Measurements from ENCODE around the gene GRM7.

GRM7 gene

GRCh38 chr3:7292362-7292761 is 431.4 kb downstream of the GRM7 start:
- no peak for DNase-seq (ENCODE audit: low read depth in 2 of 3, low spot score in 1 of 3)

DNA sequence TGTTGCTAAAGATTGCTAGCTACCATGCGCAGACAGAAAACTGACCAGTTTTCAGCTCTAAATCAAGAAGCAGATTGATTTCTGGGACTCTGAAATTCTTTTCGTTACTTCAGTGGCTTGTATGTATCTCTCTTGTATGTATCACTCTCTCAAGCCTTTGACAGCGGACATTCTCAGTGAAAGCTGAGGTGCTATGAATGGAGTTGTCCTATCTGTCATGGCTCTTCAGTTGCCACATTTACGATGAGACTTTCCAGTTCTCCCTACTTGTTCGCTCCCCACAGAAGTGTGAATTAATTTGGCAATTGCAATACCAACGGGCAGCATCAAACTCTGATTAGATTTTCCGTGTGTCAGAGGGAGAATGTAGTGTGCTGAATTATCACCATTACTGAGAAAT is 432.4 kb downstream of the GRM7 start:
- no peak for DNase-seq (ENCODE audit: low read depth in 2 of 3, low spot score in 1 of 3)

DNA sequence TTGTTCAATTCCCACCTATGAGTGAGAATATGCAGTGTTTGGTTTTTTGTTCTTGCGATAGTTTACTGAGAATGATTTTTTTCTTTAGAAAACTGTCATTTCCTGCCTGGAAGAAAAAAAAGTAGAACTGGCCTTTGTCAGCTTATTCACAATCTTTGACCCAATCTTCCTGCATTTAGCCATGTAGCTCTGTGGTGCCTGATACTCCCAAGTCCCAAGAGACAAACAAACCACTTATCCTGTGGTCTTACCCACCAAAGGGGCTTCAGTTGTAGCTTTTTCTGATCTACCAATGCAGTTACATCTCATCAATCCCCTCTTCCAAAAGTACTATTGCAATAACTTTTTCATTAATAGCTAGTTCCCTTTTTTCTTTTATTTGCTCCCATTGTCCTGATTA is 444.6 kb downstream of the GRM7 start:
- no peak for DNase-seq (ENCODE audit: low read depth in 2 of 3, low spot score in 1 of 3)

GRCh38 chr3:7306901-7307300 is 446.0 kb downstream of the GRM7 start:
- DNase-seq (ENCODE audit: low read depth in 2 of 3, low spot score in 1 of 3), result no peak

- no peak for DNase-seq (ENCODE audit: low read depth in 2 of 3, low spot score in 1 of 3)
Observed at GRCh38 chr3:7307410-7307809, 446.5 kb downstream of the GRM7 start.

DNA sequence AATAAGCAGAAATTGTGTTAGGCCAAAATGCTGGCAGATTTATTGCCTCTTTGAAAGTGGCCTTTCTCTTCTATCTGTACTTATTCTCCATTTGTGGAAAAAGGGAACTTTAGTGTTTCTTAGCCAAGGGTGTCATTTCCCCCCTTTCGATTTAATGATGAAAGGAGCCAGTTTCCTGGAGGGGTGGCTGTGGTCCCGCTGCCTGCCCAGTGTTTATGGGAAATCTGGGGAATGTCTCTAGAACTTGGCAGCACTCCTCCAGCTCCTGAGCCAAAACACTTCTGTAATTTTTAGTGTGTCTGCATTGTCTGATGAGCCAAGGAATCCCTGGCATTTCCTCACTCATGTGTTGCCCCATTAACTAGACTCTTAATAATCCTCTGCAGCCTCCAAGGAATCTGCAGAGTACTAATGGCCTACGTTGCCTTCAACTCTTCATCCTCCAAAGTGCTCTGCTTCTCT is 448.8 kb downstream of the GRM7 start:
- DNase-seq (ENCODE audit: low read depth in 2 of 3, low spot score in 1 of 3), result no peak

DNA sequence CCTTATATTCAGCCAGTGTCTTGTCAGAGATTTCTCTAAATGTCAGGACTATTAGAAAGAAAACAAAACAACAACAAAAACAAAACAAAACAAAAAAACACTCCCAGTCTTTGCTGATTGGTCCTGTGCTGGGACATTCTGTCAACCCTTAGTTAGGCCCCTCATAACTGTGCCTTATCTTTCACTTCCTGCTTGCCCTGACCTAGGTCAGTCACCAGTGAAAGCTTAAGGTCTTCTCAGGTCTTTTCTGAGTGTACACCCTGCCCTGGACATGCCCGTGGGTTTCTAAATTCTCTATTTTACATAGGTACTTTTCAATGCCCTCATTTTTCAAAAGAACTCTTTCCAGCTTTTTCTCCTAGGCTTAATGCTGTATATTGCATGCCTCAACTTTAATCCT is 454.1 kb downstream of the GRM7 start:
- DNase-seq (ENCODE audit: low read depth in 2 of 3, low spot score in 1 of 3), result no peak

DNA sequence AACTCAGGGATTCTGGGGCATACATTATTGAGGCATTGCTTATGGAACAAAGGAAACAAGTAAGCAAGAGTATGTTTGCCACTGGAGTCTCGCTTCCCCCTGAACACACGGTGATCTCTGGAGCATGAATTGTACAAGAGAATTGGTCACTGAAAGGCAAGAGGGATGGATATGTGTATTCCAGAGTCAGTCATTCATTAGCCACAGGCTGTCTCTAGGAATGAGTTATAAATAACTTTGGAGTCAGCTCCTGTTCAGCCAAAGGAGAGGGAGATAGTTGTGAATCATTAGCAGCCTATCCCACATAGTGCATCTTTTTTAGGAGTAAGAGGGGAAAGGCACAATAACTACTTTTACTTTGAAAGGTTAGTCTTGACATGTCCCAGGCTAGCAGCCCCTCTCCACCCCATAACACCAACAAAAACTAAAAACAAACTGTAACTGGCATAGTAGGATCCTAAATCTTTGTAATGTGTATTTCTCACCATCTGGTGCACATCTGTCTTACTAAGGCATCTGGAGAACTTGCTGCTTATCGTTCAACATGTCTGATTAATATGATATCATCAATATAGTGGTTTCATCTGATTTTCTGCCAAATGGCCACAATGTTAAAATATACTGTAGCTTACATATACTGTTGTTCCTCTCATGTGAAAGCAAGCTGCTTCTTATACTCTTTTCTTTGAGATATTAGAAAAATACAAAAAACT is 462.2 kb downstream of the GRM7 start:
- DNase-seq (ENCODE audit: low read depth in 2 of 3, low spot score in 1 of 3), result no peak

DNA sequence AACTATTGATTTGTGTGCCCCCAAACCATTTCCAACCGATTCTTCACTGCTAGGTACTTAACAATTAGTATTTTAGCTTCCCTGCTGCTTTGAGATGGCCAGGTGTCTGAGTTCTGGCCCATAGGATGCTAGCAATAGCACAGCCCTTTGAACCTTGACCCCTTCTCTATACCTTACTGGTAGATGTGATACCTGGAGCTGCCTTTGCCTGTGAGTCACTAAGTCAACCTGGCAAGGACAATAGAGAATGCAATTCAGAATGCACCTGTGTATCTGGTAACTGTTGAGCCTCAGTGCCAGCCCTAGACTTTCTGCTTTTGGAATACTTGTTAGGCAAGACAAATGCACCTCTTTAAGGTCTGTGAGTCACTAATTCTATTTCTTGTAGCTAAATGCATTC is 467.4 kb downstream of the GRM7 start:
- DNase-seq (ENCODE audit: low read depth in 2 of 3, low spot score in 1 of 3), result no peak

GRCh38 chr3:7332696-7333095 is 471.8 kb downstream of the GRM7 start:
- DNase-seq (ENCODE audit: low read depth in 2 of 3, low spot score in 1 of 3), result no peak

DNA sequence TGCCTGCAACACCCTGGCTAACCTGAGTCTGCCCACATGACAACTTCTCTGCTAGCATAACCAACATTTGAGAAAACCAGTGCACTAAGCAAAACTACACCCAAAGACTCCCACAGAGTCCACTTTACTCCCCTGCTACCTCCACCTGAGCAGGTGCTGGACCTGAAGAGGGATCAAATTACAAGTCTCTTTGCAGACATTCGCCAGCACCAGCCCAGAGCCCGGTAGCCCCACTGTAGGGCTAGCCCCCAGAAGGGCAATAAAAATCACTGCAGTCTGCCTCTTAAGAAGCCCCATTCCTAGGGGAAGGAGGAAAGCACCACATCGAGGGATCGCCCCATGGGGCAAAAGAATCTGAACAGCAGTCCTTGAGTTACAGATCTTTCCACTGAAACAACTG is 472.2 kb downstream of the GRM7 start:
- DNase-seq (ENCODE audit: low read depth in 2 of 3, low spot score in 1 of 3), result no peak

DNA sequence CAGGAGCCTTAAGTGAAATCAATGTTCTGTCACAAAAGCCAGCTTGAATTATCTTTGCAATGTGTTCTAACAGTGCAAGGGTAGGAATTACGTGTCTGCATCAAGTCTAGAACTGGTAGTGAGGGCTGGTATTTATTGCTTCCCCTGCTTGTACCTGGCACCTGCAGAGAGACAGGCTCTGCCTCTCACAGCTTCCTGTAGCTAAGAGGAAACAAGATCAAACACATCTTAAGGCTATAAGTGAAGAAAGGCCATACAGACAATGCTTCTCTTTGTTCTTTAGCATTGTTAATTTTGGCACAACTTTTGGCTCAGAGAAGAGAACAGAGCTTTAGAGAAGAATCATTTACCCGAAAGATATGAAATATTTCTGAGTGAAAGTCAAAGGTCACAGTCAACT is 479.9 kb downstream of the GRM7 start:
- DNase-seq (ENCODE audit: low read depth in 2 of 3, low spot score in 1 of 3), result no peak

- no peak for DNase-seq (ENCODE audit: low read depth in 2 of 3, low spot score in 1 of 3)
Observed at GRCh38 chr3:7346364-7346763, 485.4 kb downstream of the GRM7 start.

DNA sequence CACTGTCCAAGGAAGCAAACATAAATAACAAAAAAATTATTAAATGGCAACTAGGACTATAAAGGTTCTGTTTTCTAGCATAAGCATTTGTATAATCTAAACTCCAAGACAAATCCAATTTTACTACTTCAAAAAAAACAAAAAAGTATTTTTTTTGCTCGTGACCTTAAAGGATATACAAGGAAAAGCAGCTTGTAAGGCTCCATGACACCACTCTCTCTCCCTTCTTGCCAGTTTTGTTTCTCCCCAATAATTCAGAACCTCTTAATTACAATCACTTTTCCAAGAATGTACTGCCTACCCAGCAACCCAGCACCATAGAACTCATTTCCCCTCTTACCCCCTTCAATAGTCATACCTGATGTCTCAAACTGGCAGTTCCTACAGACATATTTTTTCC is 496.2 kb downstream of the GRM7 start:
- no peak for DNase-seq (ENCODE audit: low read depth in 2 of 3, low spot score in 1 of 3)

DNA sequence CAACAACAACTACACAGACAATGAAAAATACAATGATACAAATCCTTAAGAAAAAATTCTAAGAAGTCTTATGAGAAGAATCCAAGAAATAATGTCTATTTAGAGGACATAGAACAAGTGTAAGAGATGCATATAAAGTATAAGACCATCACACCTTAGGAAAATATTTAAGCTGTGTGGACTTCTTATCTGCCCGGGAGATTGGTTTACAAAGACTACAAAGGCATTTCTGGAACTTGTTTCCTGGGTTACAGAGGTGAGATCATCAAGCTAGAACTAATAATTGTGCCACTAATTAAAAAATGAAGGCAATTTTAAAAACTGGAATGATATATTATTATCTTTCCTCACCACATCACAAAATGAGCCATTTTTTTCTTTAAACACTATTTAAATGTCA is 507.1 kb downstream of the GRM7 start:
- DNase-seq (ENCODE audit: low read depth in 2 of 3, low spot score in 1 of 3), result no peak

GRCh38 chr3:7368597-7368996 is 507.7 kb downstream of the GRM7 start:
- DNase-seq (ENCODE audit: low read depth in 2 of 3, low spot score in 1 of 3), result no peak

- DNase-seq (ENCODE audit: low read depth in 2 of 3, low spot score in 1 of 3), result no peak
Observed at GRCh38 chr3:7371693-7372572, 511.0 kb downstream of the GRM7 start.

GRCh38 chr3:7377103-7377502 is 516.2 kb downstream of the GRM7 start:
- DNase-seq (ENCODE audit: low read depth in 2 of 3, low spot score in 1 of 3), result no peak

DNA sequence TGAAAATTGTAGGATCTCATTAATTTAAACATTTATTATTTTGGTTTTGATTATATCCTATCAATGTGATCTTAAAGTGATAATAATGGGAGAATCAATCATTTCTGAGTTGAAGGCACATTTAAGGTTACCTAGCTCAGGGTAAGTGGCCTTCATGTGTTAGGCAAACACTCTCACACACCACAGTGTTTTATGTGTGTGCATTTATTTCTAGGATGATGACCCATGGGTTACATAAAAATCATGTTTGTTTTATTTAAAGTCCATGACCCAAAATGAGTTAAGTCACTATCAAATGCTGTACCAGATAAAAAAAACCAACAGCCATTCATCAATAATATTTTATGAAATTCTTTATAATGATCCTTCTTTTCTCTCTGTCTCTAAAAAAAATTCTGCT is 520.8 kb downstream of the GRM7 start:
- DNase-seq (ENCODE audit: low read depth in 2 of 3, low spot score in 1 of 3), result no peak

GRCh38 chr3:7382293-7383010 is 521.5 kb downstream of the GRM7 start:
- DNase-seq (ENCODE audit: low read depth in 2 of 3, low spot score in 1 of 3), result no peak

DNA sequence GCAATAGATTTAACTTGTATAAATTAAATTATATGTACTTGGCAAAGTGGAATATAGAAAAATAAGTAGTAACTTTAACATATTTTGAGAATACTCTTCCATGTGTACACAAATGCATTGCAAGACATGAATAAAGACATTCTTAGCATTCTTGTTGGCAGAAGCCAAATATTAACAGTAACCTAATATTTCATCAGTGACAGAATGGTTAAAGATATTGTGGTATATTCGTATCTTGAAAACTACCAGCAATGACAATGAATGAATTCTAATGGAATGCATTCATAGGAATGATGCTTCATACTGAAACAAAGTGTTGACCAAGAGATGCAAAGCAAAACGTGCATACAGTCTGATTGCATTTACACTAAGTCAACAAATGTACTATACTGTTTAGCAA is 524.7 kb downstream of the GRM7 start:
- no peak for DNase-seq (ENCODE audit: low read depth in 2 of 3, low spot score in 1 of 3)

GRCh38 chr3:7388026-7388425 is 527.1 kb downstream of the GRM7 start:
- DNase-seq (ENCODE audit: low read depth in 2 of 3, low spot score in 1 of 3), result no peak
